HEK293T (cell line): ENCODE results near the gene CXCL16.

Experiments
- ARNT ChIP-seq: fragments of 450-650 bp; IDR thresholded peaks from 2 replicates; pipeline ENCODE4 v1.6.1; 2017; ENCODE audit warnings: mild to moderate bottlenecking
- CTBP1 ChIP-seq: fragments of 450-650 bp; IDR thresholded peaks from 2 replicates; pipeline ENCODE4 v1.6.1; 2016; ENCODE audit warnings: borderline replicate concordance
- ELF4 ChIP-seq: fragments of 450-650 bp; IDR thresholded peaks from 2 replicates; pipeline ENCODE4 v1.6.1; 2017; ENCODE audit warnings: antibody characterized with exemption
- FOXA1 ChIP-seq: fragments of 450-650 bp; IDR thresholded peaks from 2 replicates; pipeline ENCODE4 v1.6.1; 2016; ENCODE audit warnings: mild to moderate bottlenecking
- FOXK2 ChIP-seq: fragments of 450-650 bp; IDR thresholded peaks from 2 replicates; pipeline ENCODE4 v1.6.1; 2016; ENCODE audit warnings: mild to moderate bottlenecking
- FOXM1 ChIP-seq: fragments of 450-650 bp; IDR thresholded peaks from 2 replicates; pipeline ENCODE4 v1.6.1; 2017; ENCODE audit warnings: mild to moderate bottlenecking, borderline replicate concordance
- L3MBTL2 ChIP-seq: fragments of 450-650 bp; conservative IDR thresholded peaks from 2 replicates; pipeline ENCODE4 v1.6.1; 2016; ENCODE audit warnings: mild to moderate bottlenecking
- NFRKB ChIP-seq: fragments of 450-650 bp; IDR thresholded peaks from 2 replicates; pipeline ENCODE4 v1.6.1; 2016; ENCODE audit warnings: mild to moderate bottlenecking, moderate library complexity
- PKNOX1 ChIP-seq: fragments of 450-650 bp; IDR thresholded peaks from 2 replicates; pipeline ENCODE4 v1.6.1; 2016
- SP1 ChIP-seq: fragments of 450-650 bp; IDR thresholded peaks from 2 replicates; pipeline ENCODE4 v1.6.1; 2017
- TARDBP ChIP-seq: fragments of 450-650 bp; IDR thresholded peaks from 2 replicates; pipeline ENCODE4 v1.6.1; 2016

- TF ChIP-seq NFRKB (no peak), ARNT (no peak), SP1 (no peak), FOXA1 (no peak), L3MBTL2 (no peak), CTBP1 (no peak), FOXK2 (no peak), PKNOX1 (no peak), ELF4 (no peak), FOXM1 (no peak), TARDBP (no peak)
Measured at GRCh38 chr17:4733073-4733531, 6.6 kb downstream of the CXCL16 start.
